ENCODE results near the gene P4HTM.

The P4HTM gene

GRCh38 chr3:48982016-48982415 lies 8.0 kb upstream of the P4HTM start:
- DNase-seq (ENCODE audit: low read depth, low spot score): no peak
- no peak overlapping the region for H3K4me3 ChIP-seq (ENCODE audit: low read length)

- no peak overlapping the region for H3K4me3 ChIP-seq (ENCODE audit: low read length)
- DNase-seq (ENCODE audit: low read depth, low spot score): no peak
These were observed 7.4 kb upstream of the P4HTM start for GRCh38 chr3:48982686-48983085.

- no peak for DNase-seq (ENCODE audit: low read depth, low spot score)
- no peak overlapping the region for H3K4me3 ChIP-seq (ENCODE audit: low read length)
These were observed 6.9 kb upstream of the P4HTM start for GRCh38 chr3:48983096-48983495.

- DNase-seq (ENCODE audit: low read depth, low spot score): no peak
These were observed 5.4 kb upstream of the P4HTM start for GRCh38 chr3:48984663-48985062.

GRCh38 chr3:48985831-48986376 lies 4.1 kb upstream of the P4HTM start:
- no peak for DNase-seq (ENCODE audit: low read depth, low spot score)
- H3K4me3 ChIP-seq (ENCODE audit: low read length): no peak overlapping the region

More at GRCh38 chr3:48984663-48985062, 5.4 kb upstream of the P4HTM start:
- H3K4me3 ChIP-seq (ENCODE audit: low read length): no peak overlapping the region

GRCh38 chr3:48989126-48989795 lies 780 bp upstream of the P4HTM start:
- no peak overlapping the region for H3K4me3 ChIP-seq (ENCODE audit: low read length)
- no peak for DNase-seq (ENCODE audit: low read depth, low spot score)

- no peak overlapping the region for H3K4me3 ChIP-seq (ENCODE audit: low read length)
- no peak for DNase-seq (ENCODE audit: low read depth, low spot score)
These were observed 812 bp downstream of the P4HTM start for GRCh38 chr3:48990636-48991469.

- no peak overlapping the region for H3K4me3 ChIP-seq (ENCODE audit: low read length)
- DNase-seq (ENCODE audit: low read depth, low spot score): no peak
These were observed 2.0 kb downstream of the P4HTM start for GRCh38 chr3:48991851-48992545.

GRCh38 chr3:48993834-48994233 lies 3.8 kb downstream of the P4HTM start:
- no peak for DNase-seq (ENCODE audit: low read depth, low spot score)
- no peak overlapping the region for H3K4me3 ChIP-seq (ENCODE audit: low read length)

- no peak for DNase-seq (ENCODE audit: low read depth, low spot score)
- H3K4me3 ChIP-seq (ENCODE audit: low read length): no peak overlapping the region
These were observed 6.6 kb downstream of the P4HTM start for GRCh38 chr3:48996640-48997039.

- DNase-seq (ENCODE audit: low read depth, low spot score): no peak
- no peak overlapping the region for H3K4me3 ChIP-seq (ENCODE audit: low read length)
These were observed 7.1 kb downstream of the P4HTM start for GRCh38 chr3:48997102-48997635.

GRCh38 chr3:48997714-48998637 lies 7.9 kb downstream of the P4HTM start:
- no peak overlapping the region for H3K4me3 ChIP-seq (ENCODE audit: low read length)
- DNase-seq (ENCODE audit: low read depth, low spot score): no peak

GRCh38 chr3:48999085-48999858 lies 9.2 kb downstream of the P4HTM start:
- H3K4me3 ChIP-seq (ENCODE audit: low read length): no peak overlapping the region
- DNase-seq (ENCODE audit: low read depth, low spot score): no peak

- no peak for DNase-seq (ENCODE audit: low read depth, low spot score)
- no peak overlapping the region for H3K4me3 ChIP-seq (ENCODE audit: low read length)
These were observed 11.1 kb downstream of the P4HTM start for GRCh38 chr3:49001155-49001554.

GRCh38 chr3:49004352-49005302 lies 14.6 kb downstream of the P4HTM start:
- DNase-seq (ENCODE audit: low read depth, low spot score): no peak
- H3K4me3 ChIP-seq (ENCODE audit: low read length): no peak overlapping the region

GRCh38 chr3:49005303-49005680 lies 15.3 kb downstream of the P4HTM start:
- no peak overlapping the region for H3K4me3 ChIP-seq (ENCODE audit: low read length)
- no peak for DNase-seq (ENCODE audit: low read depth, low spot score)

GRCh38 chr3:49005998-49006397 lies 16.0 kb downstream of the P4HTM start:
- no peak for DNase-seq (ENCODE audit: low read depth, low spot score)
- peak overlapping the region; percentile 85 for H3K4me3 ChIP-seq (ENCODE audit: low read length)
